ENCODE results near the gene OGFOD2.
"Not testable (repeated sequence)": the region's sequence is repeated elsewhere in the genome, so short reads cannot be mapped to it uniquely, and the experiment has no call there.

Gene OGFOD2

DNA sequence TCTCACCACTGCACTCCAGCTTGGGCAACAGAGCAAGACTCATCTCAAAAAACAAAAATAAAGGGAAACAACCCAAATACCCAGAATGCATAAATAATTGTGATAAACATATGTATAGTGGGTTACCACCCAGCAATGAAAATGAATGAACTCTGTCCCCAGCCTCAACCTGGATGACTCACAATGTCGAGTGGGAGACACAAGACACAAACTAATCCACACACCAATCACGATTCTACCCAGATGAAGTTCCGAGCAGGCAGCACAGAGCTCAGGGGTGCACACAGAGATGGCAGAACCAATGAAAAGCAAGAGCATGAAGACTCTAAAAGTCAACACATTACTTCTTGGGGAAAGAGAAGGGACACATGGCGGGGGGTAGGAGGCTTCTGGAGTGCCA is 35.9 kb upstream of the OGFOD2 start:
- no peak overlapping the region for H3K27ac ChIP-seq (ENCODE audit: low read depth, low read length, poor library complexity, severe bottlenecking)
- H4K20me1 ChIP-seq (ENCODE audit: insufficient read depth, low read length) = no peaks in the 10 kb centered on the region
- no peaks in the 10 kb centered on the region for H3K36me3 ChIP-seq (ENCODE audit: insufficient read depth, low read length)
- no peak overlapping the region for H3K4me3 ChIP-seq (ENCODE audit: low read depth, low read length, poor library complexity, severe bottlenecking)
- H3K9me3 ChIP-seq (ENCODE audit: low read length) = no peaks in the 10 kb centered on the region
- TF ChIP-seq, protein P1, sequence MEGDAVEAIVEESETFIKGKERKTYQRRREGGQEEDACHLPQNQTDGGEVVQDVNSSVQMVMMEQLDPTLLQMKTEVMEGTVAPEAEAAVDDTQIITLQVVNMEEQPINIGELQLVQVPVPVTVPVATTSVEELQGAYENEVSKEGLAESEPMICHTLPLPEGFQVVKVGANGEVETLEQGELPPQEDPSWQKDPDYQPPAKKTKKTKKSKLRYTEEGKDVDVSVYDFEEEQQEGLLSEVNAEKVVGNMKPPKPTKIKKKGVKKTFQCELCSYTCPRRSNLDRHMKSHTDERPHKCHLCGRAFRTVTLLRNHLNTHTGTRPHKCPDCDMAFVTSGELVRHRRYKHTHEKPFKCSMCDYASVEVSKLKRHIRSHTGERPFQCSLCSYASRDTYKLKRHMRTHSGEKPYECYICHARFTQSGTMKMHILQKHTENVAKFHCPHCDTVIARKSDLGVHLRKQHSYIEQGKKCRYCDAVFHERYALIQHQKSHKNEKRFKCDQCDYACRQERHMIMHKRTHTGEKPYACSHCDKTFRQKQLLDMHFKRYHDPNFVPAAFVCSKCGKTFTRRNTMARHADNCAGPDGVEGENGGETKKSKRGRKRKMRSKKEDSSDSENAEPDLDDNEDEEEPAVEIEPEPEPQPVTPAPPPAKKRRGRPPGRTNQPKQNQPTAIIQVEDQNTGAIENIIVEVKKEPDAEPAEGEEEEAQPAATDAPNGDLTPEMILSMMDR (IDR thresholded peaks at IDR 0.05; ENCODE audit: low read length) = no peak
- no peak for TF ChIP-seq EZH2 (IDR thresholded peaks at IDR 0.05; ENCODE audit: borderline replicate concordance, low read length)
- no peak overlapping the region for H2AFZ ChIP-seq (ENCODE audit: low read length)
- no peaks in the 10 kb centered on the region for H3K79me2 ChIP-seq (ENCODE audit: insufficient read depth, low read length)
- no peaks in the 10 kb centered on the region; the same call in 1 of the 2 replicates for H3K27me3 ChIP-seq (ENCODE audit: insufficient read depth, low read length)
- H3K9ac ChIP-seq (ENCODE audit: low read length) = no peak overlapping the region
- H3K9me2 ChIP-seq (ENCODE audit: low read depth, low read length) = no peaks in the 10 kb centered on the region
- no peak overlapping the region for H3K4me2 ChIP-seq (ENCODE audit: low read length)
- no peaks in the 10 kb centered on the region for H3F3A ChIP-seq (ENCODE audit: insufficient read depth, low read length)
- H3K4me1 ChIP-seq (ENCODE audit: insufficient read depth, low read length, severe bottlenecking) = no peaks in the 10 kb centered on the region

DNA sequence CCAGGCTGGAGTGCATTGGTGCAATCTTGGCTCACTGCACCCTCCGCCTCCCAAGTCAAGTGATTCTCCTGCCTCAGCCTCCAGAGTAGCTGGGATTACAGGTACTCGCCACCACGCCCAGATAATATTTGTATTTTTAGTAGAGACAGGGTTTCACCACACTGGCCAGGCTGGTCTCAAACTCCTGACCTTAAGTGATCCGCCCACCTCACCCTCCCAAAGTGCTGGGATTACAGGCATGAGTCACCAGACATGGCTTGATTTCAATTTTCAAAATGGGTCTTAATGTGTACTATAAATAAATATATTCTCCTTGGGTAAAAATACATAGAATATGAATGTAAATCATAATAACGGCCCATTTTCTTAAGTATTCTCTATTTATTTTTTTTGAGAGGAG is 33.7 kb upstream of the OGFOD2 start:
- H2AFZ ChIP-seq (ENCODE audit: low read length); H3K79me2 ChIP-seq (ENCODE audit: insufficient read depth, low read length); H4K20me1 ChIP-seq (ENCODE audit: insufficient read depth, low read length); H3K9me2 ChIP-seq (ENCODE audit: low read depth, low read length); H3K36me3 ChIP-seq (ENCODE audit: insufficient read depth, low read length); H3K27me3 ChIP-seq (ENCODE audit: insufficient read depth, low read length); H3K9ac ChIP-seq (ENCODE audit: low read length); H3K9me3 ChIP-seq (ENCODE audit: low read length); H3K4me3 ChIP-seq (ENCODE audit: low read depth, low read length, poor library complexity, severe bottlenecking); H3K27ac ChIP-seq (ENCODE audit: low read depth, low read length, poor library complexity, severe bottlenecking); H3K4me1 ChIP-seq (ENCODE audit: insufficient read depth, low read length, severe bottlenecking); H3K4me2 ChIP-seq (ENCODE audit: low read length); H3F3A ChIP-seq (ENCODE audit: insufficient read depth, low read length): not testable (repeated sequence)

DNA sequence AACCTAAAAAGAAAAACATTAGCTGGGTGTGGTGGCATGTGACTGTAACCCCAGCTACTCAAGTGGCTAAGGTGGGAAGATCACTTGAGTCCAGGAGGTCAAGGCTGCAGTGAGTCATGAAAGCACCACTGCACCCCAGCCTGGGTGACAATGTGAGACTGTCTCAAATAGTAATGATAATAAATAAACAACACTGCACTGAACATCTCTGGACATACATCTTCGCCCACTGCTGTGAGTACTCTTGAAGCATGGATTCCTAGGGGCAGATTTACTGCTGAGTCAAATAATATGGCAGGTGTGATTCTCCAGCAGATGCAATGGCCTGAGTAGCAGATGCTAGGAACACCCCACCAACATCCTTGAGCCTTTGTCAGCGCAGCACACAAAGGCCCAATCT is 32.4 kb upstream of the OGFOD2 start:
- no peak overlapping the region for H3K27ac ChIP-seq (ENCODE audit: low read depth, low read length, poor library complexity, severe bottlenecking)
- H3K4me1 ChIP-seq (ENCODE audit: insufficient read depth, low read length, severe bottlenecking) = no peaks in the 10 kb centered on the region
- no peak overlapping the region for H3K4me3 ChIP-seq (ENCODE audit: low read depth, low read length, poor library complexity, severe bottlenecking)
- no peaks in the 10 kb centered on the region for H3K36me3 ChIP-seq (ENCODE audit: insufficient read depth, low read length)
- H3K9ac ChIP-seq (ENCODE audit: low read length) = no peak overlapping the region
- no peaks in the 10 kb centered on the region for H3K79me2 ChIP-seq (ENCODE audit: insufficient read depth, low read length)
- H3K27me3 ChIP-seq (ENCODE audit: insufficient read depth, low read length) = no peaks in the 10 kb centered on the region; the same call in 1 of the 2 replicates
- H4K20me1 ChIP-seq (ENCODE audit: insufficient read depth, low read length) = no peaks in the 10 kb centered on the region
- no peaks in the 10 kb centered on the region for H3K9me3 ChIP-seq (ENCODE audit: low read length)
- no peak overlapping the region for H2AFZ ChIP-seq (ENCODE audit: low read length)
- H3F3A ChIP-seq (ENCODE audit: insufficient read depth, low read length) = no peaks in the 10 kb centered on the region
- no peak overlapping the region for H3K4me2 ChIP-seq (ENCODE audit: low read length)
- no peaks in the 10 kb centered on the region for H3K9me2 ChIP-seq (ENCODE audit: low read depth, low read length)
- TF ChIP-seq, protein P1 (IDR thresholded peaks at IDR 0.05; ENCODE audit: low read length) = no peak
- TF ChIP-seq EZH2 (IDR thresholded peaks at IDR 0.05; ENCODE audit: borderline replicate concordance, low read length) = no peak

DNA sequence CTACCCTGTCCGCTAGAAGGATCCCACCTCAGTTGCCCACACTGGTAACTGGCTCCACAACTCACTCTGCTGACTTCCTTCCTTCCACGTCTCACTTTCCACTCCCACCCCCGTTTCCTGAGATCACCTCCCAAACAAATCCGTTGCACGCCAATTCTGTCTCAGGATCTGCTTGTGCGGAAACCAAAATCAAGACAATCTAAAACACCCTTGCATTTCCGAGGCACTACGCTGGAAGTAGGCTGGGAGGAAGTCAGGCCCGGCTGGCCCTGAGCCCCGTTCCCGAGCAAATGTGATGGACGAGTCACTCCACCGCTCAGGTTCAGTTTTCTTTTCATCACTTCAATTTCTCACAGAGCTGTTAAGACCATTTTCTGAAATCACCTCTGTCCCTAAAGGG is 31.8 kb upstream of the OGFOD2 start:
- TF ChIP-seq, protein P1 (IDR thresholded peaks at IDR 0.05; ENCODE audit: low read length) = no peak
- no peak for TF ChIP-seq EZH2 (IDR thresholded peaks at IDR 0.05; ENCODE audit: borderline replicate concordance, low read length)
- no peaks in the 10 kb centered on the region for H3K36me3 ChIP-seq (ENCODE audit: insufficient read depth, low read length)
- H3K9me3 ChIP-seq (ENCODE audit: low read length) = no peaks in the 10 kb centered on the region
- no peaks in the 10 kb centered on the region for H4K20me1 ChIP-seq (ENCODE audit: insufficient read depth, low read length)
- no peak overlapping the region for H3K27ac ChIP-seq (ENCODE audit: low read depth, low read length, poor library complexity, severe bottlenecking)
- H3K9ac ChIP-seq (ENCODE audit: low read length) = no peak overlapping the region
- H3K9me2 ChIP-seq (ENCODE audit: low read depth, low read length) = no peaks in the 10 kb centered on the region
- H3K4me2 ChIP-seq (ENCODE audit: low read length) = no peak overlapping the region
- no peaks in the 10 kb centered on the region for H3K4me1 ChIP-seq (ENCODE audit: insufficient read depth, low read length, severe bottlenecking)
- H2AFZ ChIP-seq (ENCODE audit: low read length) = no peak overlapping the region
- H3K4me3 ChIP-seq (ENCODE audit: low read depth, low read length, poor library complexity, severe bottlenecking) = no peak overlapping the region
- H3F3A ChIP-seq (ENCODE audit: insufficient read depth, low read length) = no peaks in the 10 kb centered on the region
- H3K79me2 ChIP-seq (ENCODE audit: insufficient read depth, low read length) = no peaks in the 10 kb centered on the region
- no peaks in the 10 kb centered on the region; the same call in 1 of the 2 replicates for H3K27me3 ChIP-seq (ENCODE audit: insufficient read depth, low read length)
